ENCODE data around the gene LPAR1. TPM values are rescaled to one million over a fixed set of nuclear protein-coding genes. Genes with fewer than 3 reads are reported as not detected.
"Not testable (repeated sequence)": the region's sequence is repeated elsewhere in the genome, so short reads cannot be mapped to it uniquely, and the experiment has no call there.

The LPAR1 gene
- total RNA-seq, 1 donor from 2014 or later, result 36.0 TPM

GRCh38 chr9:110869931-110870330, 168.3 kb downstream of the LPAR1 start:
- H3K4me2 ChIP-seq, result no peak overlapping the region
- no peaks in the 10 kb centered on the region for H3F3A ChIP-seq (ENCODE audit: low read depth)
- H3K4me1 ChIP-seq, result no peaks in the 10 kb centered on the region
- Mint-ChIP-seq H3K27ac (no peak overlapping the region), H3K4me3 (no peak overlapping the region), H3K4me1 (no peaks in the 10 kb centered on the region), H3K9me3 (no peaks in the 10 kb centered on the region), H3K36me3 (peaks cover under 1% of the 10 kb centered on the region), H3K27me3 (ENCODE audit: insufficient read depth, low read depth) (no peaks in the 10 kb centered on the region)
- peaks cover 6% of the 10 kb centered on the region for H3K36me3 ChIP-seq
- no peak overlapping the region for H3K9ac ChIP-seq
- no peak overlapping the region for H3K4me3 ChIP-seq
- DNase-seq (ENCODE audit: low spot score), result no peak
- H3K9me3 ChIP-seq (ENCODE audit: low read depth), result no peaks in the 10 kb centered on the region
- no peak for TF ChIP-seq EZH2 (IDR thresholded peaks at IDR 0.05)
- TF ChIP-seq EZH2phosphoT487 (IDR thresholded peaks at IDR 0.05), result no peak
- no peak for TF ChIP-seq CTCF (IDR thresholded peaks at IDR 0.05)
- no peaks in the 10 kb centered on the region for H3K79me2 ChIP-seq (ENCODE audit: low read depth)
- H4K20me1 ChIP-seq (ENCODE audit: low read depth), result no peaks in the 10 kb centered on the region
- no peaks in the 10 kb centered on the region for H3K27me3 ChIP-seq
- no peak overlapping the region for H3K27ac ChIP-seq
- no peak overlapping the region for H2AFZ ChIP-seq (replicated peaks)

DNA sequence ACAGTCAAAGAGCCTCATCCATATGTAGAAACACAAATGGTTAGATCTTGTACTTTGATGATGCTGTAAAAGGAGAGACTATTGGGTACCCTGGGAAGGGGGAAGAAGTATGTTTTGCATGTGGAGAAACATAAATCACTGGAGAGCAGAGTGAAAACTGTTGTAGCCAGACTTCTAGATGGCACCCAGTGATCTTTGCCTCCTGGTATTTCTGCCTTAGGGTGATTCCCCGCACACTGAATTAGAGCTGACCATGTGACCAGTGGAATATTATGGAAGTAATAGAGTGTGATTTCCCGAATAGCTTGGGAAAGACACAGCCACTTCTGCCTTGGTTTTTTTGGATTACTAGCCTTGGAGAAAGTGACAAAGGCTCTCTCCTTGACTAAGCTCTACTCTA, 174.3 kb downstream of the LPAR1 start:
- Histone ChIP-seq H3K4me2 (no peak overlapping the region), H4K20me1 (ENCODE audit: low read depth) (no peaks in the 10 kb centered on the region), H3K79me2 (ENCODE audit: low read depth) (no peaks in the 10 kb centered on the region), H3K9me3 (ENCODE audit: low read depth) (no peaks in the 10 kb centered on the region), H3K36me3 (no peaks in the 10 kb centered on the region), H3K4me1 (no peaks in the 10 kb centered on the region), H3K27ac (no peak overlapping the region), H3F3A (ENCODE audit: low read depth) (no peaks in the 10 kb centered on the region), H3K27me3 (no peaks in the 10 kb centered on the region), H2AFZ (replicated peaks) (no peak overlapping the region), H3K9ac (no peak overlapping the region), H3K4me3 (no peak overlapping the region)
- Mint-ChIP-seq H3K4me3 (no peak overlapping the region), H3K27me3 (ENCODE audit: insufficient read depth, low read depth) (no peaks in the 10 kb centered on the region), H3K27ac (no peak overlapping the region), H3K4me1 (no peaks in the 10 kb centered on the region), H3K9me3 (peaks cover 32% of the 10 kb centered on the region), H3K36me3 (peaks cover 4% of the 10 kb centered on the region)
- TF ChIP-seq CTCF (IDR thresholded peaks at IDR 0.05) (no peak), EZH2 (IDR thresholded peaks at IDR 0.05) (no peak), EZH2phosphoT487 (IDR thresholded peaks at IDR 0.05) (no peak)
- no peak for DNase-seq (ENCODE audit: low spot score)

DNA sequence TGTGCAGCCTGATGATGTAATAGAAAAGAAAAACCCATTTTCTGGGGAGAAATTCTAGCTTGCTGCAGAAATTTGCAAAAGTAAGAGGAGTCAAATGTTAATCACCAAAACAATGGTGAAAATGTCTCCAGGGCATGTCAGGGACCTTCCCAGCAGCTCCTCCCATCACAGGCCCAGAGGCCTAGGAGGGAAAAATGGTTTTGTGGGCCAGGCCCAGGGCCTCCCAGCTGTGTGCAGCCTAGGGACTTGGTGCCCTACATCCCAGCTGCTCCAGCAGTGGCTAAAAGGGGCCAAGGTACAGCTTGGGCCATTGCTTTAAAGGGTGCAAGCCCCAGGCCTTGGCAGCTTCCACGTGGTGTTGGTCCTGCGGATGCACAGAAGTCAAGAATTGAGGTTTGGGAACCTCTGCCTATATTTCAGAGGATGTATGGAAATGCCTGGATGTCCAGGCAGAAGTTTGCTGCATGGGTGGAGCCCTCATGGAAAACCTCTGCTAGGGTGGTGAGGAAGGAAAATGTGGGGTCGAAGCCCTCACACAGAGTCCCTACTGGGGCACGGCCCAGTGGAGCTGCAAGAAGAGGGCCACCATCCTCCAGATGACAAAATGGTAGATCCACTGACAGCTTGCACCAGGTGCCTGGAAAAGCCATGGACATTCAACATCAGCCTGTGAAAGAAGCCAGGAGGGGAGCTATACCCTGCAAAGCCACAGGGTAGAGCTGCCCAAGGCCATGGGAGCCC, 176.7 kb downstream of the LPAR1 start:
- H3F3A ChIP-seq (ENCODE audit: low read depth); H3K9me3 ChIP-seq (ENCODE audit: low read depth); H3K27ac ChIP-seq; H3K79me2 ChIP-seq (ENCODE audit: low read depth); H3K36me3 Mint-ChIP-seq; H3K27me3 ChIP-seq; H3K4me1 Mint-ChIP-seq; H3K36me3 ChIP-seq; H3K4me3 ChIP-seq; H3K9ac ChIP-seq; DNase-seq (ENCODE audit: low spot score); H3K4me2 ChIP-seq; H3K27me3 Mint-ChIP-seq (ENCODE audit: insufficient read depth, low read depth); H3K4me1 ChIP-seq; H3K4me3 Mint-ChIP-seq; H2AFZ ChIP-seq (replicated peaks); H4K20me1 ChIP-seq (ENCODE audit: low read depth); H3K27ac Mint-ChIP-seq: not testable (repeated sequence)
- H3K9me3 Mint-ChIP-seq, result peaks cover 41% of the 10 kb centered on the region

- Histone ChIP-seq H3K27me3 (no peaks in the 10 kb centered on the region), H2AFZ (replicated peaks) (no peak overlapping the region), H3K4me1 (no peaks in the 10 kb centered on the region), H4K20me1 (ENCODE audit: low read depth) (no peaks in the 10 kb centered on the region), H3K27ac (no peak overlapping the region), H3F3A (ENCODE audit: low read depth) (no peaks in the 10 kb centered on the region), H3K9ac (no peak overlapping the region), H3K4me3 (no peak overlapping the region), H3K9me3 (ENCODE audit: low read depth) (no peaks in the 10 kb centered on the region), H3K36me3 (no peaks in the 10 kb centered on the region), H3K79me2 (ENCODE audit: low read depth) (no peaks in the 10 kb centered on the region), H3K4me2 (no peak overlapping the region)
- H3K9me3 Mint-ChIP-seq, result peaks cover 30% of the 10 kb centered on the region
- H3K4me3 Mint-ChIP-seq, result no peak overlapping the region
- DNase-seq (ENCODE audit: low spot score), result no peak
- H3K36me3 Mint-ChIP-seq, result peaks cover 4% of the 10 kb centered on the region
- TF ChIP-seq EZH2 (IDR thresholded peaks at IDR 0.05) (no peak), EZH2phosphoT487 (IDR thresholded peaks at IDR 0.05) (no peak), CTCF (IDR thresholded peaks at IDR 0.05) (no peak)
- H3K27me3 Mint-ChIP-seq (ENCODE audit: insufficient read depth, low read depth), result no peaks in the 10 kb centered on the region
- H3K4me1 Mint-ChIP-seq, result no peaks in the 10 kb centered on the region
- no peak overlapping the region for H3K27ac Mint-ChIP-seq
These were observed 181.5 kb downstream of the LPAR1 start for GRCh38 chr9:110856772-110857171.
